Stomach (tissue), 4 donors: ENCODE data around the gene AFAP1.

Experiments
- CTCF ChIP-seq, 7 experiments: fragments of 450-650 bp in 4 of 7; fragments of 200-600 bp in 3 of 7; sonication (generic) in 3 of 7; IDR thresholded peaks; one replicate each; pipeline ENCODE4 v1.5.1; 2016 to 2019; ENCODE audit warnings: antibody characterized with exemption in 7 of 7, control low read depth in 2 of 7, mild to moderate bottlenecking in 1 of 7
- POLR2A ChIP-seq, 4 donors: fragments of 450-650 bp; IDR thresholded peaks; one replicate each; pipeline ENCODE4 v1.6.1; 2016; ENCODE audit warnings: antibody characterized with exemption in 4 of 4, control low read depth in 2 of 4, mild to moderate bottlenecking in 1 of 4, moderate library complexity in 1 of 4
- POLR2AphosphoS5 ChIP-seq, 3 donors: sonication (generic); formaldehyde crosslinking; IDR thresholded peaks; one replicate each; pipeline ENCODE4 v1.6.1; 2016; ENCODE audit warnings: antibody characterized with exemption in 3 of 3

GRCh38 chr4:7821245-7822136 lies 118.2 kb downstream of the AFAP1 start:
- TF ChIP-seq POLR2A (IDR thresholded peaks at IDR 0.05) (no peak), CTCF (IDR thresholded peaks at IDR 0.05) (no peak), POLR2AphosphoS5 (IDR thresholded peaks at IDR 0.05) (no peak)
